NOMO-1 treated with dmso at 0.1 percent for 144 hours (cell line): Measurements from ENCODE around the gene KAT6B.
"Not testable (repeated sequence)": the region's sequence is repeated elsewhere in the genome, so short reads cannot be mapped to it uniquely, and the experiment has no call there.

ENCODE experiments used
- DNase-seq: peaks from one replicate; lab custom pipeline; 2025; ENCODE audit not compliant: unreplicated experiment; lab: John Stamatoyannopoulos, UW

Gene KAT6B

GRCh38 chr10:74916283-74916682 lies 89.9 kb downstream of the KAT6B start:
- no peak for DNase-seq

DNA sequence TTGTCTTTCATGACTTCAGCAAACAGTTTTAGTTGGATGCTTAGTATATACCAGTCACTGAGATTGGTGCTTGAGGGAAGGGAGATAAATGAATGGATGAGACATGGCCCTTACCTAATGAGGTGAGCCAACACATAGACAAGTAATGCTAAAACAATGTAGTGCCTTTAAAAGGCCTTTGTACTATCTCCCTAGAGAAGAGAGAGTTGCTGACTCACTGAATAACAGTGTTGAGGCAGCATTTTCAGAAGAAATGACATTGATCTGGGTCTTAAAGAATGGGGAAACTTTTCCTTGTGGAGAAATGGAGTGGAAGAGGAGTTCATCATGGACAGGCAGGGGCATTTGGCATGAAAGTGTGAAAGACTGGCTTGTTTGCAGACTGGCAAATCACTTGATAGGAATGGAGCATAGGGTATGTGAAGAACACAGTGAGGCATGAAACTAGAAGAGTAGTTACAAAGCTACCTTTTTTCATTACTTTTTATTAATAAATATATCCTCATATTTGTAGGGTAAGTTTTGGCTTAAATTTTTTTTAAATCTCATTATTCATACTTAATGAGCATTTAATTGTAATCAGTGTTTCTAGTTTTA lies 91.2 kb downstream of the KAT6B start:
- no peak for DNase-seq

- no peak for DNase-seq
Observed at GRCh38 chr10:74919671-74920070, 93.3 kb downstream of the KAT6B start.

DNA sequence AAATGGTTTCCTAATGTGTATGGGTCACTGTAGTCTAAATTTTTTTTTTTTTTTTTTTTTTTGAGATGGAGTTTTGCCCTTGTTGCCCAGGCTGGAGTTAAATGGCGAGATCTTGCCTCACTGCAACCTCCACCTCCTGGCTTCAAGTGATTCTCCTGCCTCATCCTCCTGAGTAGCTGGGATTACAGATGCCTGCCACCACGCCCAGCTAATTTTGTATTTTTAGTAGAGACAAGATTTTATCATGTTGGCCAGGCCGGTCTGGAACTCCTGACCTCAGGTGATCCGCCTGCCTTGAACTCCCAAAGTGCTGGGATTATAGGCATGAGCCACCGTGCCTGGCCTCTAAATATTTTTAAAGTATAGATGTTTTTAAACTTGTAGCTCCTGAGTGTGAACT lies 94.7 kb downstream of the KAT6B start:
- not testable (repeated sequence) for DNase-seq

GRCh38 chr10:74921744-74922143 lies 95.3 kb downstream of the KAT6B start:
- no peak for DNase-seq

DNA sequence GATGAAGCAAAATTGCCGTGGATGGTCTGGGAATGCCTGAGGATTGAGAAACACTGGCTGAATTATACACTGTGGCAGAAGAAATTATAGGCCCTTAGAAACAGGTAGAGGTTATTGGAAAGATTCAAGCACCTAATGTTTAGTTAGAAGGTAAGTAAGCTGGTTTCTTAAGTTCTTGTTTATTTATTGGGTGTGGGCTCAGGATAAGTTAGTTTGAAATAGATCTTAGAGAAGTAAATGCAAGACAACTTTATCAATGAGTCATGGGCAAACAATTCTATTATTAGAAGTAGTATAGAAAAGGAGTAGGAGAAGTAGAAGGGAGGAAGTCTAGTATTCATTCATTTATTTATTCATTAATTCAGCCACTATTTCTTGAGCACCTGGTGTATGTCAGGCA lies 96.5 kb downstream of the KAT6B start:
- DNase-seq: no peak

DNA sequence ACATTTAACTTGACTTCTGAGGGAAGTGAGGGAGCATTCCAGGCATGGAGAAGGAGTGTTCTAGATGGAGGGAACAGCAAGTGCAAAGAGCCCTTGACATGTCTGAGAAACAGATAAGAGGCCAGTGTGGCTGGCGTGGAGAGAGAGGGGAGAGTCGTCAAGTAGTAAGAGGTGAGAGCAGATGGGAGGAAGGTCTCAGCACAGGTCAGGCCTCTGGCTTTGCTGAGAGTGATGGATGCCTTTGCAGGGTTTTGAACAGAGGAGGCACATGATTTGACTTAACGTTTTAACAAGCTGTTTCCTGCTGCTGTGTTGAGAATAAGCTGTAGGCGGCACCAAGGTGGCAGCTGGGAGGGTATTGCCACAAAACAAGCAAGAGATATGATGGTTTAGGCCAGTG lies 97.2 kb downstream of the KAT6B start:
- no peak for DNase-seq

- no peak for DNase-seq
Observed at GRCh38 chr10:74924251-74924963, 98.0 kb downstream of the KAT6B start.

DNA sequence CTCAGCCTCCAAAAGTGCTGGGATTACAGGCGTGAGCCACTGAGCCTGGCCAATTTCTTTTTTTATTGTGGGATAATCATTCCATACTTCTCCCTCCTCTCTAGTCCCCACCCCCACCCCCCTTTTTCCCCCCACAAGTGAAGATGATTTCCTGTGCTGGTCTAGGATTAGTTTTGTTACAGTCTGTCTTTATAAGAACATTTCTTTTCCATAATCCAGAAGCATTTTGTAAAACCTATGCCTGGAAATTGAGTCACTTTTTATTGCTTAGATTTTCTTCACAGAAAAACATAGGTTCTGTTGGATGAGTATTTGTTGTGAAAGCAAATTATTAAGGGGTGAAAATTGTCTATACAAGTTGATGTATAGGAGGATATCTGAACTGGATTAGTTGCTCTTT lies 98.9 kb downstream of the KAT6B start:
- no peak for DNase-seq

- no peak for DNase-seq
Observed at GRCh38 chr10:74925708-74926107, 99.3 kb downstream of the KAT6B start.

DNA sequence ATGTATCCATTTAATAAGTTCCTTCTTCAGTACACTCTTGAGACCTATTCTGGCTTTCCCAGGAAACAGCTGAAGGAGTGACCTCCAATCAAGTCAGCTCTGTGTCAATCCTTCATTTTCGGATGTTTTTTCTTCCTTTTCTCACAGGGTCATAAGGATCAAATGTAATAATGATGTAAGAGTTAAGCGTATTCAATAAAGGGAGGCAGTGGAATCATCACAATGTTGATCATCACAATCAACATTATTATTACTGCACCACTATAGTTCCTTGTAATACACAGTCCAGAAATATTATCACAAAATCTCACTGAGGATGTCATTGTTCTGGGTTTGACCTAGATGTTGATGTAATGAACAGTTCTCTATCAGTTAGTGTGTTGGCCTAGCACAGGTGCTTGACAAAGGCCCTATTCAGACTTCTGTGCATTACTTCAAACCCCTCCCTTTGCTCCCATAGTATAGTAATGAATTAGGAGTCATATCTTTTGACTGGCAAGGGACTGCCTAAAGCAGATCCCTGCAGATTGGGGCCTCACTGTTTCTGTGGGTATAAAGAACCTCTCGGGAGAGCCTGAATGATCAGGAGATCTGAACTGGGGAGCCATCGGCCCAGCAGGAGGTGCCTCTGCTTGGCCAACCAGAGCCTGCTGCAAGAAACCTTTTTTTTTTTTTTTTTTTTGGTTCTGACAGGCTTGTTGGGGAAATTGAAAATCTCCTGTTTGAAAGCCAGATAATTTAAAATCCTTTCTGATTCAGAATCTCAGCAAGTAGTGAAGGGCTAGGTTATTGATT lies 100.6 kb downstream of the KAT6B start:
- no peak for DNase-seq

DNA sequence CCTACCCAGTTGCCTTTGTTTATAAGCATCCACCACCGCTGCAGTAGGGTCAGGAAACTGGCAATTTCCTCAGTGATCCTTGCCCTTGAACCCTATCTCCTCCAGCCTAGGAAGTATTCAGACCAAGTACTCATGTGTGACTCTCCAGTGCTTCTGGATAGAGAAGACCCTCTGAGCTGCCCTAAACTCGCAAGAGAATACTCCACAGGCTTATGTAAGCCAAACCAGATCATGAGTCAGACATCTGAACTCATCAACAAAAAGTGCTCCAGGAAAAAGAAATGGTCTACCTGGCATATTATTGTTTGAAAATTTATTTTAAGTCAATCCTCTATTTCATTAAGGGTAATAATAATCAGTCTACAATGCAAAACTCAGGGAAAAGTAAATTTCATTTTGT lies 101.3 kb downstream of the KAT6B start:
- no peak for DNase-seq

DNA sequence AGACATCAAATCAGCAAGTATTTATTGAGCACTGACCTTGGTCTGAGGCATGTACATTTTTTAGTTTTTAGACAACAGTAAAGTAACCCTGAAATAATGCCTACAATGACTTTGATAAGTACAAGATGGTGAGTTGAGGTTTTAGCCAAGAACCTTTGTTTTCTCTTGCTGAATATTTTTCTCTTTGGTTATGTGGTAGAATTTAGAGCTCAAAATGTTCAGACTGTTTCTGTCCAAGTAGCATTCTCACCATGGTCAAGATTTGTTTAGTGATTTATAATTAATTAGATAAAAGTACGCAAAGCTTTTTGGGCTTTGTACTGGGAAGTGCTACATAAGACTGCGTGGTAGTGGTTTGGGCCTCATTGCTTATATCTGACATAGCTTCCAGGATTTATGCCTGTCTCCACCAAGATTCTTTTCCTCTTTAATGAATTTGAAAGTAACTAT lies 102.4 kb downstream of the KAT6B start:
- DNase-seq: no peak

GRCh38 chr10:74929197-74929596 lies 102.8 kb downstream of the KAT6B start:
- DNase-seq: no peak

- DNase-seq: no peak
Observed at GRCh38 chr10:74930965-74931364, 104.6 kb downstream of the KAT6B start.

DNA sequence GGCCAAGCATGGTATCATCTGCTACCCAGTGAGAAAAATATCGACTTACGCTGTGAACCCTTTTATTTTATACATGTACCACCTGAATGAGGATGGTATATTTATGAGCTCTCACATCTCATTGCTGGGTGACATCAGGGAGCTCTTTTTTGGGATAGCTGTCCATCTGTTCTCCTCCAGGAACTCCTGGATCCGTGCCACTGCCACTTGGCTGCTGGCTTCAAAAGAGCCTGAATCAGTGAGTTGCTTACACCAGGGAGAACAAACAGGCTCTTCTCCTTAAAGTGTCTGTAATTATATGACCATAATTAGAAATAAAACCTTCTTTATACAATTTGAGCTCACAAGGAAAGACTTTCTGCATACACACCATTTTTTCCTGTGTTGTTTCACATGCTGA lies 106.2 kb downstream of the KAT6B start:
- no peak for DNase-seq

- DNase-seq: no peak
Observed at GRCh38 chr10:74934100-74934812, 107.9 kb downstream of the KAT6B start.

DNA sequence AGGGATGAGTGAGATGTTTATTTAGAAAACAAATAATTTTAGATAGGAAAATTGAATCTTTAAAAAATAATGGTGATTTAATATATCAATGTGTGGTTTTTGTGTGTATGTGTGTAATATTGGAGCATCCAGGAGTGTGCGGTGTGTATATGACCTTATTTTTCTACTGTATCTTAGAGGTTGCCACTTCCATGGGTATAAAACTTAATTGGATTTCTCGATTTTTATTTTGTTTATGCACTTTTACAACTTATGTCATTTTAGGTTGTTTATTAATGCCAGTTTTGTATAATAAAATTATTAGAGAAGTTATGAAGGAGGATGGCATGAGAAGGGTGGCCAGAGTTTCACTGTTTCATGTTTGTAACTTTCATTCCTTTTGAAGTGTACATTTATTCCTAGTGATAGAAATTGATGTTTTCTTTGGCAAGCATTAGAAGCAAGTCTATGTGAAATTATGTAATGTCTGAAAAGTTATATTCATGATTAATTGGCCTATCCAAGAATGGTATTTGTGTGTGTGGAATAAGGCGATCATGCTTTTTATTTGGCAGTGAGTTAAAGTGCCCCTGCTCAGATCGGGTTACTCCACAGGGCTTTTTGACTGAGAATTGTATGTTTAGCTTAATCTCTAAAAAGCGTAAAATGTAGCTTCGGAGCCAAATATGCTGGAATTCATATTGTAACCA lies 110.3 kb downstream of the KAT6B start:
- DNase-seq: no peak

GRCh38 chr10:74937266-74937856 lies 111.0 kb downstream of the KAT6B start:
- no peak for DNase-seq

DNA sequence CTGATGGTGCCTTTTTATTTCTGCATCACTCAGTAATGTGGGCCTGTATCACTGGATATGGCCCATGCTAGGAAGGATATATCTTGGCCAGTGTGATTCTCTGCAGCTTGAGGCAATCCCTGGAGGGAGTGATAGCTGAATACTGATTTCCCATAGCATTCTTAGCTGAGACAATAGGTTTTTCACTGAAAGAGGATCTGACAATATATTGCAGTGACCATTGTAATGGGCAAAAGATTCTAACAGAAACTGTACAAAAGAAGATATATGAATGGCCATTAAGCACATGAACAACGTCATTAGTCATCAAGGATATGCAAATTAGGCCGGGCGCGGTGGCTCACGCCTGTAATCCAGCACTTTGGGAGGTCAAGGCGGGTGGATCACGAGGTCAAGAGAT lies 117.8 kb downstream of the KAT6B start:
- DNase-seq: no peak
